ENCODE data around the gene TOM1. TPM values are rescaled to one million over a fixed set of nuclear protein-coding genes. Genes with fewer than 3 reads are reported as not detected.
A peak's percentile ranks its signal among the peaks of the same experiment; 100 is the strongest.

The TOM1 gene
- total RNA-seq, 5 donors from 2014 or later (not counting 1 experiment from before 2014, with no cell fraction given) = 55.9 to 152 (median 68.3) TPM

DNA sequence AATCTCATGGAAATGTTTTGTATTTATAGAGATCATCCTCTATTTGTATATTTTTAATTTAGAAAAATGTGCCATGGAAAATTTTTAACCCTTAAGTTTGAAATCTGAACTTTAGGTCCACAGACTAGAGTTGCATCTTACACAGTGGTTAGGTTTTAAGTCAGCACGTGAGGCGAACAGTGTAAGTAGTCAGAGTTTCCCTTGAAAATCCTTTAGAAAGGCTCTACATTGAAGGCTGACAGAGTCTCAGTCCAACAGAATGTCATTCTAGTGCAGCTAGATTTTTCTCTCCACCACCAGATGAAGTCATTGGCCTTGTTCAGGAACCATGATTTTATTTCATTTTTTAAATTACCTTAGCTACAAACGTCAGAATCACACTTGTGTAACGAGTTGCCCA, 23.7 kb upstream of the TOM1 start:
- H3K4me1 Mint-ChIP-seq = peaks cover 26 to 37% (median 30%) of the 10 kb centered on the region in 3 donors
- DNase-seq (no peak), ATAC-seq (replicated peaks in 1 of 4) (no peak)
- no peaks in the 10 kb centered on the region for H3K9me3 ChIP-seq
- CTCF ChIA-PET = no interaction called here
- H3K36me3 Mint-ChIP-seq = peaks cover 41% of the 10 kb centered on the region
- WGBS (ENCODE audit: insufficient coverage) = no CpG with 5 or more reads among the region's 4 CpGs
- H3K4me3 Mint-ChIP-seq = no peak overlapping the region
- no peak overlapping the region for H3K4me3 ChIP-seq (ENCODE audit: control insufficient read depth in 1 of 2, extremely low read depth in 1 of 2, low read length in 1 of 2)
- no peak overlapping the region for H3K27ac Mint-ChIP-seq
- POLR2A ChIA-PET = no interaction called here
- H3K4me1 ChIP-seq (ENCODE audit: control insufficient read depth in 1 of 2, extremely low read depth in 1 of 2, insufficient read depth in 2 of 2, low read length in 2 of 2) = peaks cover 6 to 11% of the 10 kb centered on the region in 2 experiments
- H3K9me3 Mint-ChIP-seq = no peaks in the 10 kb centered on the region
- H3K27ac ChIP-seq (ENCODE audit: low read length) = no peak overlapping the region
- peaks cover 0 to 9% of the 10 kb centered on the region in 2 donors for H3K36me3 ChIP-seq (ENCODE audit: control insufficient read depth in 2 of 2, extremely low read depth in 1 of 2, insufficient read depth in 1 of 2, low read length in 1 of 2)
- no peaks in the 10 kb centered on the region for H3K27me3 ChIP-seq (replicated peaks in 1 of 2; ENCODE audit: control insufficient read depth in 2 of 2, extremely low read depth in 1 of 2, insufficient read depth in 2 of 2, low read length in 1 of 2)
- H3K27me3 Mint-ChIP-seq = no peaks in the 10 kb centered on the region

DNA sequence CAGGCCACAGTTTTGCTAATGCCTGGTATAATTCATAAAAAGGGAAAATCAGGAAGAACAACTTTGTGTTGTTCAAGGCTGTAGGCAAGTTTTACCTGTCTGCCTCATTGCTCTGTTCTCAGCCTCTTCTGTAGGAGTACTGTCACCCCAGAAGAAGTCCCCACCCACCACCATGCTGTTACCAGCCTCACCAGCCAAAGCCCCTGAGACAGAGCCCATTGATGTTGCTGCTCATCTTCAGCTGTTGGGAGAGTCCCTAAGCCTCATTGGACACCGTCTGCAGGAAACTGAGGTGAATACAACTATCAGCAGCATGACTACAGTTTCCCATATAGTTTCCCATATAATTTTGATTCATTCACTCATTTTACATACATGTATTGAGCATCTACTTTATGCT, 11.6 kb upstream of the TOM1 start:
- Histone ChIP-seq H3K4me1 (ENCODE audit: control insufficient read depth in 1 of 2, extremely low read depth in 1 of 2, insufficient read depth in 2 of 2, low read length in 2 of 2) (no peaks in the 10 kb centered on the region), H3K27me3 (replicated peaks in 1 of 2; ENCODE audit: control insufficient read depth in 2 of 2, extremely low read depth in 1 of 2, insufficient read depth in 2 of 2, low read length in 1 of 2) (no peaks in the 10 kb centered on the region), H3K36me3 (ENCODE audit: control insufficient read depth in 2 of 2, extremely low read depth in 1 of 2, insufficient read depth in 1 of 2, low read length in 1 of 2) (peaks cover 4 to 59% of the 10 kb centered on the region in 2 donors), H3K27ac (ENCODE audit: low read length) (no peak overlapping the region), H3K9me3 (no peaks in the 10 kb centered on the region), H3K4me3 (ENCODE audit: control insufficient read depth in 1 of 2, extremely low read depth in 1 of 2, low read length in 1 of 2) (no peak overlapping the region)
- peaks cover 34% of the 10 kb centered on the region for H3K36me3 Mint-ChIP-seq
- no peak overlapping the region for H3K27ac Mint-ChIP-seq
- no peak overlapping the region for H3K4me3 Mint-ChIP-seq
- H3K4me1 Mint-ChIP-seq = no peaks in the 10 kb centered on the region
- DNase-seq (no peak), ATAC-seq (replicated peaks in 1 of 4) (no peak)
- no peaks in the 10 kb centered on the region for H3K9me3 Mint-ChIP-seq
- WGBS (ENCODE audit: insufficient coverage) = no CpG with 5 or more reads among the region's 1 CpG
- CTCF ChIA-PET = no interaction called here
- POLR2A ChIA-PET = no interaction called here
- no peaks in the 10 kb centered on the region for H3K27me3 Mint-ChIP-seq

DNA sequence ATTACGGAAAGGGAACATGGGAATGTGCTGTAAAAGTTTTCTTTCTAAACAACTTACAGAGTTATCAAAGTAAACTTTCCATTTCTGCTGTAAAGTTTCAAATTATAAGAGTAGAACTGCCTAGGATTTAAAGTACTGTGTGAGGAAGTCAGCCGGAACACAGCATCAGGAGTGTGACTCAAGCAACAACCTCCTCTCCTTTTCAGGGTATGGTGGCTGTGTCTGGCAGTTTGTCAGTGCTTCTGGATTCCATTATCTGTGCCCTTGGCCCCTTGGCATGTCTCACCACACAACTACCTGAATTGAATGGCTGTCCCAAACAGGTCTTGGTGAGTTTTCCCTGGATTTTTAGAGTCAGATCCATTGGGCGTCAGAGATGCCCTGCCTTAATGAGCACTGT, 6.9 kb upstream of the TOM1 start:
- no peak overlapping the region for H3K4me3 ChIP-seq (ENCODE audit: control insufficient read depth in 1 of 2, extremely low read depth in 1 of 2, low read length in 1 of 2)
- POLR2A ChIA-PET = no interaction called here
- Mint-ChIP-seq H3K4me3 (no peak overlapping the region), H3K27me3 (no peaks in the 10 kb centered on the region), H3K27ac (no peak overlapping the region), H3K36me3 (peaks cover 27% of the 10 kb centered on the region), H3K4me1 (no peaks in the 10 kb centered on the region), H3K9me3 (no peaks in the 10 kb centered on the region)
- H3K4me1 ChIP-seq (ENCODE audit: control insufficient read depth in 1 of 2, extremely low read depth in 1 of 2, insufficient read depth in 2 of 2, low read length in 2 of 2) = no peaks in the 10 kb centered on the region
- no peak for DNase-seq
- peaks cover 4 to 43% of the 10 kb centered on the region in 2 donors for H3K36me3 ChIP-seq (ENCODE audit: control insufficient read depth in 2 of 2, extremely low read depth in 1 of 2, insufficient read depth in 1 of 2, low read length in 1 of 2)
- H3K9me3 ChIP-seq = no peaks in the 10 kb centered on the region
- WGBS (ENCODE audit: insufficient coverage) = 100% methylated on average over 1 of the region's 3 CpGs
- H3K27me3 ChIP-seq (replicated peaks in 1 of 2; ENCODE audit: control insufficient read depth in 2 of 2, extremely low read depth in 1 of 2, insufficient read depth in 2 of 2, low read length in 1 of 2) = no peaks in the 10 kb centered on the region
- no peak for ATAC-seq (replicated peaks in 1 of 4)
- CTCF ChIA-PET = interaction anchor here in 1 of 2 donors (0.8 kb wide), 1 partner anchor 1194 kb away, joined by 3 read pairs; no protein-coding TSS in a partner anchor
- no peak overlapping the region for H3K27ac ChIP-seq (ENCODE audit: low read length)

DNA sequence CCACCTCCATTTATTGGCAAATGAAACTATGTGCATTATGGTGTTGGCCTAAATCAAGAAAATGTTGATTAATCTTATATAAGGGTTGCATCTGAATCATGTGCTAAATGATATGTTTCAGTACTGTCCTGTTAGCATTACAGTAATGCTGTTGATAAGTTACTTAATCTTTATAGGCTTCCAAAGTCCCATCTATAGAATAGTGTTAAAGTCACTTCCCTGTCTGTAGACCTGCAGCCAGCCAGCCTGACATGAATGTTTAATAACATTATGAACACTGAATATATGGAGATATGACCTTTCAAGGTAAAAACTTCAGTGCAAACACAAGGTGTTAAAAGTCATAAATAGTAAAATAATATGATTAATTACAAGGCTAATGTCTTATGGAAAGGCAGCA, 3.6 kb upstream of the TOM1 start:
- peaks cover 3 to 18% of the 10 kb centered on the region in 2 experiments for H3K4me1 ChIP-seq (ENCODE audit: control insufficient read depth in 1 of 2, extremely low read depth in 1 of 2, insufficient read depth in 2 of 2, low read length in 2 of 2)
- H3K4me1 Mint-ChIP-seq = peaks cover 9 to 17% (median 14%) of the 10 kb centered on the region in 3 donors
- no peaks in the 10 kb centered on the region for H3K9me3 ChIP-seq
- ChIA-PET POLR2A (no interaction called here), CTCF (no interaction called here)
- H3K4me3 Mint-ChIP-seq = no peak overlapping the region
- H3K36me3 ChIP-seq (ENCODE audit: control insufficient read depth in 2 of 2, extremely low read depth in 1 of 2, insufficient read depth in 1 of 2, low read length in 1 of 2) = peaks cover 0 to 23% of the 10 kb centered on the region in 2 donors
- H3K27ac Mint-ChIP-seq = no peak overlapping the region
- peaks cover 22% of the 10 kb centered on the region for H3K36me3 Mint-ChIP-seq
- H3K27me3 ChIP-seq (replicated peaks in 1 of 2; ENCODE audit: control insufficient read depth in 2 of 2, extremely low read depth in 1 of 2, insufficient read depth in 2 of 2, low read length in 1 of 2) = no peaks in the 10 kb centered on the region
- H3K27me3 Mint-ChIP-seq = no peaks in the 10 kb centered on the region
- ATAC-seq (replicated peaks in 1 of 4) (no peak), DNase-seq (no peak)
- H3K9me3 Mint-ChIP-seq = no peaks in the 10 kb centered on the region
- H3K4me3 ChIP-seq (ENCODE audit: control insufficient read depth in 1 of 2, extremely low read depth in 1 of 2, low read length in 1 of 2) = no peak overlapping the region
- no peak overlapping the region for H3K27ac ChIP-seq (ENCODE audit: low read length)

DNA sequence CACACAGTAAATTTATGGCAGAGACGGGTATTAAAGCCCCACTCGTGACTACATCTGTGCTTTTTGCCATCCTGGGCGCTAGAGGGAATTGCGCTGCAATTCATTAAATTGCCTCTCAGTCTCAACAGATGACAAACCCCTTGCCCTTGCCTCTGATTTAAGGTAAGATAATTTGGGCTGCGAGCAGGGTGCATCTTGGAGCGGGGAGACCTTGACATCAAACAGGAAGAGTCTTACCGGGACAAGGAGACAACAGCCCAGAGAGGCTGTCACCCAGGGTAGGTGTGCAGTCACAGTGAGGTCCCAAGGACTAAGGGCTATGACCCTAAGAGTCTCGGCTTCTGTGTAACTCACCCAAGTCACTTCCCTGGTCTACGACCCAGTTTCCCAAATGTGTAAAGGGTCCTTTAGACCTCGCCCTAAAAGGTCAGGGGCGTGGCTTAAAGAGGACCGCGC, 449 bp upstream of the TOM1 start:
- DNase-seq (peak in 14 of 35 experiments; percentile 18 to 76 (median 34)), ATAC-seq (replicated peaks in 1 of 4) (peak; percentile 9 to 22 (median 18))
- Mint-ChIP-seq H3K27ac (peak overlapping the region; percentile 91 to 97), H3K9me3 (no peaks in the 10 kb centered on the region), H3K27me3 (no peaks in the 10 kb centered on the region), H3K4me3 (peak overlapping the region; percentile 87 to 96 (median 95)), H3K4me1 (peaks cover 31 to 38% (median 32%) of the 10 kb centered on the region in 3 donors), H3K36me3 (peaks cover 10% of the 10 kb centered on the region)
- Histone ChIP-seq H3K27me3 (replicated peaks in 1 of 2; ENCODE audit: control insufficient read depth in 2 of 2, extremely low read depth in 1 of 2, insufficient read depth in 2 of 2, low read length in 1 of 2) (no peaks in the 10 kb centered on the region), H3K36me3 (ENCODE audit: control insufficient read depth in 2 of 2, extremely low read depth in 1 of 2, insufficient read depth in 1 of 2, low read length in 1 of 2) (peaks cover 0 to 5% of the 10 kb centered on the region in 2 donors), H3K4me1 (ENCODE audit: control insufficient read depth in 1 of 2, extremely low read depth in 1 of 2, insufficient read depth in 2 of 2, low read length in 2 of 2) (peaks cover 5 to 38% of the 10 kb centered on the region in 2 experiments), H3K9me3 (no peaks in the 10 kb centered on the region), H3K4me3 (ENCODE audit: control insufficient read depth in 1 of 2, extremely low read depth in 1 of 2, low read length in 1 of 2) (peak overlapping the region; percentile 90 to 92), H3K27ac (ENCODE audit: low read length) (peak overlapping the region; percentile 97)
- POLR2A ChIA-PET = interaction anchor here in 1 of 2 donors (0.7 to 1.4 kb wide), 4 partner anchors 12 to 42 kb away, joined by 3 to 9 read pairs (median 8); partner anchors contain the start of gene HMGXB4
- CTCF ChIA-PET = interaction anchor here in 1 of 2 donors (0.6 to 1.6 kb wide), 7 partner anchors 9 to 767 kb away, joined by 3 to 7 read pairs (median 4); partner anchors contain the start of gene HMGXB4
- 16% methylated on average over 12 of the region's 13 CpGs for WGBS (ENCODE audit: insufficient coverage)

DNA sequence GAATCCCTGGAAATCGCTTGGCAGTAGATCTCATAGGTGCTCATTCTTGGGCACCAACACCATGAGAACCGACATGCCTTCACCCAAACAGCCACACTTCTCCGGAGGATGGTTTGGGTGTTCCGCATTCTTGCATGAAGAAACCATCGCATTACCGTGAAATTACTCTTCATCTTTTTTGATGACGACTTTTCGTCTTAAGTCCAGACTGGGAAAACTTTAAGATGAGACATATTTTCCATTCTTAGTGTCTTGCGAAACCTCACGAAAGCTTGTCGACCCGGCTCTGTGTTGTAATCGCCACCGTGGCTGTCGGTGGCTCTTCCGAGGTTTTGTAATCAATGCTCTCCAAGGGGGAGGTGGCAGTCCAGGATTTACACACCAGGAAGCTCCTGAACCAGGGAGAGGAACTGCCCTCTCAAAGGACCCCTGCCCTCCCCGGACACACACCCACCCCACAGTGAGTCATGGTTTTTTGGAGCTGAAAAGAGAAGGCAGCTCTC, 1.7 kb downstream of the TOM1 start:
- Histone ChIP-seq H3K36me3 (ENCODE audit: control insufficient read depth in 2 of 2, extremely low read depth in 1 of 2, insufficient read depth in 1 of 2, low read length in 1 of 2) (peaks cover 0 to 5% of the 10 kb centered on the region in 2 donors), H3K4me1 (ENCODE audit: control insufficient read depth in 1 of 2, extremely low read depth in 1 of 2, insufficient read depth in 2 of 2, low read length in 2 of 2) (peaks cover 13 to 53% of the 10 kb centered on the region in 2 experiments), H3K27ac (ENCODE audit: low read length) (no peak overlapping the region), H3K27me3 (replicated peaks in 1 of 2; ENCODE audit: control insufficient read depth in 2 of 2, extremely low read depth in 1 of 2, insufficient read depth in 2 of 2, low read length in 1 of 2) (no peaks in the 10 kb centered on the region), H3K4me3 (ENCODE audit: control insufficient read depth in 1 of 2, extremely low read depth in 1 of 2, low read length in 1 of 2) (no peak overlapping the region), H3K9me3 (no peaks in the 10 kb centered on the region)
- ATAC-seq (replicated peaks in 1 of 4) (no peak), DNase-seq (peak in 1 of 35 experiments; percentile 27)
- Mint-ChIP-seq H3K9me3 (no peaks in the 10 kb centered on the region), H3K4me1 (peaks cover 49 to 57% (median 51%) of the 10 kb centered on the region in 3 donors), H3K27me3 (no peaks in the 10 kb centered on the region), H3K36me3 (peaks cover 12% of the 10 kb centered on the region), H3K4me3 (peak overlapping the region; percentile 87 to 96 (median 95)), H3K27ac (peak overlapping the region in 1 of 2 donors; percentile 72)
- ChIA-PET CTCF (no interaction called here), POLR2A (interaction anchor here in 1 of 2 donors (0.7 kb wide), 1 partner anchor 47 kb away, joined by 4 read pairs; no protein-coding TSS in a partner anchor)
- WGBS (ENCODE audit: insufficient coverage) = 75% methylated on average over 6 of the region's 17 CpGs

Data from T-cell (primary cell).